GM23248 (cell line): ENCODE results near the gene PRKCSH. TPM values are rescaled to one million over a fixed set of nuclear protein-coding genes. Genes with fewer than 3 reads are reported as not detected.

Source experiments
- DNase-seq: peaks from one replicate; pipeline ENCODE4 v3.0.0-alpha.2; 2015
- H2AFZ ChIP-seq: fragments of 200-600 bp; sonication (generic); 2 replicates; pipeline ENCODE4 v1.6.1; 2016; ENCODE audit warnings: antibody characterized with exemption
- H3F3A ChIP-seq: fragments of 200-600 bp; sonication (generic); 2 replicates; pipeline ENCODE4 v1.6.1; 2016; ENCODE audit warnings: mild to moderate bottlenecking, antibody characterized with exemption, mixed run types; ENCODE audit not compliant: insufficient read depth
- H3K27ac ChIP-seq: fragments of 200-600 bp; sonication (generic); 2 replicates; pipeline ENCODE4 v1.5.1; 2016; ENCODE audit warnings: mild to moderate bottlenecking
- H3K27me3 ChIP-seq: fragments of 200-600 bp; sonication (generic); replicated peaks from 2 replicates; pipeline ENCODE4 v1.6.1; 2016; ENCODE audit warnings: mild to moderate bottlenecking; ENCODE audit not compliant: insufficient read depth
- H3K36me3 ChIP-seq: fragments of 200-600 bp; sonication (generic); 2 replicates; pipeline ENCODE4 v1.6.1; 2016; ENCODE audit warnings: low read depth, mild to moderate bottlenecking
- H3K4me1 ChIP-seq: fragments of 200-600 bp; sonication (generic); 2 replicates; pipeline ENCODE4 v1.6.1; 2016; ENCODE audit warnings: mild to moderate bottlenecking; ENCODE audit not compliant: insufficient read depth
- H3K4me2 ChIP-seq: fragments of 200-600 bp; sonication (generic); one replicate; pipeline ENCODE4 v1.6.1; 2016; ENCODE audit warnings: mild to moderate bottlenecking; ENCODE audit not compliant: unreplicated experiment
- H3K4me3 ChIP-seq: fragments of 200-600 bp; sonication (generic); 2 replicates; pipeline ENCODE4 v1.5.1; 2016; ENCODE audit warnings: mild to moderate bottlenecking
- H3K79me2 ChIP-seq: fragments of 200-600 bp; sonication (generic); 2 replicates; pipeline ENCODE4 v1.6.1; 2016; ENCODE audit warnings: mild to moderate bottlenecking; ENCODE audit not compliant: insufficient read depth
- H3K9ac ChIP-seq: fragments of 200-600 bp; sonication (generic); 2 replicates; pipeline ENCODE4 v1.6.1; 2016; ENCODE audit warnings: mild to moderate bottlenecking
- H3K9me2 ChIP-seq: fragments of 200-600 bp; sonication (generic); 2 replicates; pipeline ENCODE4 v1.6.1; 2016; ENCODE audit warnings: mixed run types, mild to moderate bottlenecking, moderate library complexity; ENCODE audit not compliant: insufficient read depth
- H3K9me3 ChIP-seq: fragments of 200-600 bp; sonication (generic); one replicate; pipeline ENCODE4 v1.6.1; 2017; ENCODE audit warnings: low read depth
- H4K20me1 ChIP-seq: fragments of 200-600 bp; sonication (generic); 2 replicates; pipeline ENCODE4 v1.6.0; 2016; ENCODE audit not compliant: insufficient read depth
- EZH2 ChIP-seq: fragments of 200-600 bp; sonication (generic); IDR thresholded peaks from 2 replicates; pipeline ENCODE4 v1.6.1; 2018; ENCODE audit warnings: antibody characterized with exemption, mild to moderate bottlenecking; ENCODE audit not compliant: insufficient read depth, poor library complexity, severe bottlenecking
- EZH2phosphoT487 ChIP-seq: fragments of 200-600 bp; sonication (generic); IDR thresholded peaks from 2 replicates; pipeline ENCODE4 v1.6.1; 2018; ENCODE audit warnings: antibody characterized with exemption, moderate library complexity, mild to moderate bottlenecking, low read depth; ENCODE audit not compliant: insufficient read depth
- WGBS, 2 experiments: methylation state at CpG; one replicate each; pipeline ENCODE4 v1.1.6; 2015 to 2017; ENCODE audit warnings: low lambda C conversion rate in 2 of 2, low coverage in 1 of 2; ENCODE audit errors: missing lambda C conversion rate in 2 of 2; 5-methylcytosine and 5-hydroxymethylcytosine counted together
- in situ Hi-C: fragments of 300-500 bp; cut with MboI; formaldehyde crosslinking; loops from 2 replicates; pipeline ENCODE4 v1.15.0; 2020
- polyA plus RNA-seq: library from polyadenylated mRNA; unstranded; fragments of >200 nt; fragmentation: Nextera tagmentation; extraction: Ambion mirVana; gene quantifications from 2 replicates; pipeline ENCODE4 v1.2.1, GENCODE V29; 2016
- total RNA-seq: library from RNA; depleted of rRNA; stranded (reverse); fragments of >200 nt; shearing (Covaris generic); gene quantifications from 2 replicates; pipeline ENCODE4 v1.2.3, GENCODE V29; 2014; rRNA removed

PRKCSH gene, protein sequence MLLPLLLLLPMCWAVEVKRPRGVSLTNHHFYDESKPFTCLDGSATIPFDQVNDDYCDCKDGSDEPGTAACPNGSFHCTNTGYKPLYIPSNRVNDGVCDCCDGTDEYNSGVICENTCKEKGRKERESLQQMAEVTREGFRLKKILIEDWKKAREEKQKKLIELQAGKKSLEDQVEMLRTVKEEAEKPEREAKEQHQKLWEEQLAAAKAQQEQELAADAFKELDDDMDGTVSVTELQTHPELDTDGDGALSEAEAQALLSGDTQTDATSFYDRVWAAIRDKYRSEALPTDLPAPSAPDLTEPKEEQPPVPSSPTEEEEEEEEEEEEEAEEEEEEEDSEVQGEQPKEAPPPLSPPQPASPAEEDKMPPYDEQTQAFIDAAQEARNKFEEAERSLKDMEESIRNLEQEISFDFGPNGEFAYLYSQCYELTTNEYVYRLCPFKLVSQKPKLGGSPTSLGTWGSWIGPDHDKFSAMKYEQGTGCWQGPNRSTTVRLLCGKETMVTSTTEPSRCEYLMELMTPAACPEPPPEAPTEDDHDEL
- total RNA-seq (118 and 142 TPM in 2 replicates), polyA plus RNA-seq (94.1 and 104 TPM in 2 replicates)

DNA sequence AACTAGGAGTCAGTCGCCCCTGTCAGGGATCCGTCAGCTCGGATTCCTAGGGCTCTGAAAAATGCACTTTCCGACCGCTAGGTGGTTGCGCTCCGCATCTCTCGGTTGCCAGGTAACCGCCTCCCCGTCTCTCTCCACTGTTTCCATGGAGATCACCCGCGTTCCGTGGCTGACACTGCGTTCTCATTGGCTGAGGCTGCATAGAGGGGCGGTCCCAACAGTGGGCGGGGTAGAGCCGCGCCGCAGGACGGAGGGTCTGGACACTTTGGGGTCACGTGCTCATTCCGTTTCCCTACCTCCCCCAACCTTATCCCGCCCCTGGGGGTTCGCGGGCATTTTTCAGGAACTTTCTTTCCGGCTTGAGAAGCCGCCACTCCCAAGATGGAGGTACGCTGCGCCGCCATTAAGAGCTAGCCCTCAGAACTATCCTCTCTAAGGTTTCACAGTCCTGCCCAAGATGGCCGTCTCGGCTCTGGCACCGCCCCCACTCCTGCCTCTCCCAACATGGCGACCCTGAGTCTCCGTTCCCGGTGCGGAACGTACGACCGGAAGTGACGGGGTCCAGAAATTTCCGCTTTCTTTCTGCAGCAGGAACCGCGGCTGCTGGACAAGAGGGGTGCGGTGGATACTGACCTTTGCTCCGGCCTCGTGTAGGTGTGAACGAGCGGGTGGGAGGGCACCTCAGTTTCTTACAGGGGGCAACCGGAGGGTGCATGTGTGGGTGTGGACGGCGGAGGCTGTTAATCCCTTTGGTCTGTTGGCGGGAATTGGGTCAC lies at the start of gene PRKCSH, which contains the start of gene ODAD3:
PRKCSH (plus strand) TSS at position 579 of the 776 bp plus-strand sequence. CDS start 483 bp downstream, outside the sequence.
ODAD3 (minus strand) TSS at position 65 of the 776 bp plus-strand sequence. CDS start 105 bp downstream, outside the sequence.
- Histone ChIP-seq H4K20me1 (no peaks in the 10 kb centered on the region), H3K9me2 (no peaks in the 10 kb centered on the region), H3K27me3 (no peaks in the 10 kb centered on the region), H3K36me3 (peaks cover 21% of the 10 kb centered on the region), H3K4me1 (peaks cover 8% of the 10 kb centered on the region), H3K4me3 (peak within 1 kb of the TSS; percentile 94), H2AFZ (peak within 1 kb of the TSS; percentile 100), H3K4me2 (peak within 1 kb of the TSS; percentile 81), H3K79me2 (peaks cover 43% of the 10 kb centered on the region), H3K9me3 (no peaks in the 10 kb centered on the region), H3F3A (no peaks in the 10 kb centered on the region), H3K27ac (peak within 1 kb of the TSS; percentile 64), H3K9ac (peak within 1 kb of the TSS; percentile 85)
- no peak for TF ChIP-seq EZH2
- peak; percentile 100 for DNase-seq
- 1 to 2% methylated on average over 53 of the region's 53 CpGs for WGBS, 2 experiments
- in situ Hi-C loops = no loop called here

DNA sequence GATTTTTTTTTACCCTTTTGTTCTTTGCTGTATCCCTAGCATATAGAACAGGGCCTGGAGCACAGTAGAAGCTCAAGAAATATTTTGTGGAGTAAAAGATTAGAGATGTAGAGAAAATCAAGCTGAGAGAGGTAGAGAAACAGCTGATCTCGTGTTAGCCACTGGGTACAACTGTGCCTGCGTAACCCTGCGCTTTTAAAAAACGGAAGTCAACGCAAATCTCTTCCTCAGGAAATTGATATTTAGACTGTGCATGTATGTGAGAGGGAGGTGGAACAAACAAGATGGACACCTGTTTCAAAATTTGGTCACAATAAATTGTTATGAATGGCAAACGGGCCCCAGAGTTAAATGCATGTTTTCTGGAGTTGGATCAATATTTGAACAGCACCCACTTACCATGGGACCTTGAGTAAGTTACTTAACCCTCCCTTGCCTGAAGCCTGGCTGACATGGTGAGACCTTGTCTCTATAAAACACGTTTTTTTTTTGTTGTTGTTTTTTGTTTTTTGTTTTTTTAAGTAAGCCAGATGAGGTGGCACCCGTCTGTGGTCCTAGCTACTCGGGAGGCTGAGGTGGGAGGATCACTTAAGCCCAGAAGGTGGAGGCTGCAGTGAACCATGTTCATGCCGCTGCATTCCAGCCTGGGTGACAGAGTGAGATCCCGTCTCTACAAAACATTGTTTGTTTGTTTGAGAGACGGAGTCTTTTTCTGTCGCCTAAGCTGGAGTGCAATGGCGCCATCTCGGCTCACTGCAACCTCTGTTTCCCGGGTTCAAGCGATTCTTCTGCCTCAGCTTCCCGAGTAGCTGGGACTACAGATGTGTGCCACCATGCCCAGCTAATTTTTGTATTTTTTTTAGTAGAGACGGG lies 48.0 kb upstream of the PRKCSH start:
- no peaks in the 10 kb centered on the region for H4K20me1 ChIP-seq
- no peak overlapping the region for H3K4me2 ChIP-seq
- in situ Hi-C loops = no loop called here
- H3K4me1 ChIP-seq = no peaks in the 10 kb centered on the region
- H3K4me3 ChIP-seq = no peak overlapping the region
- H3F3A ChIP-seq = no peaks in the 10 kb centered on the region
- TF ChIP-seq EZH2phosphoT487 (no peak), EZH2 (no peak)
- no peaks in the 10 kb centered on the region for H3K79me2 ChIP-seq
- 62 to 65% methylated on average over 19 of the region's 19 CpGs for WGBS, 2 experiments
- no peak overlapping the region for H3K9ac ChIP-seq
- no peaks in the 10 kb centered on the region for H3K9me3 ChIP-seq
- H3K27ac ChIP-seq = no peak overlapping the region
- H3K36me3 ChIP-seq = no peaks in the 10 kb centered on the region
- no peak for DNase-seq
- no peaks in the 10 kb centered on the region for H3K27me3 ChIP-seq
- H3K9me2 ChIP-seq = no peaks in the 10 kb centered on the region
- no peak overlapping the region for H2AFZ ChIP-seq

- H2AFZ ChIP-seq = no peak overlapping the region
- no peaks in the 10 kb centered on the region for H3K27me3 ChIP-seq
- no peak for TF ChIP-seq EZH2phosphoT487
- TF ChIP-seq EZH2 = no peak
- no peaks in the 10 kb centered on the region for H3F3A ChIP-seq
- no peaks in the 10 kb centered on the region for H3K9me2 ChIP-seq
- H3K9me3 ChIP-seq = no peaks in the 10 kb centered on the region
- no peaks in the 10 kb centered on the region for H3K4me1 ChIP-seq
- no peaks in the 10 kb centered on the region for H3K36me3 ChIP-seq
- H3K4me3 ChIP-seq = no peak overlapping the region
- 72% methylated on average over 2 of the region's 2 CpGs for WGBS, 2 experiments
- no peaks in the 10 kb centered on the region for H3K79me2 ChIP-seq
- H3K27ac ChIP-seq = no peak overlapping the region
- no peak overlapping the region for H3K4me2 ChIP-seq
- in situ Hi-C loops = no loop called here
- H4K20me1 ChIP-seq = no peaks in the 10 kb centered on the region
- no peak for DNase-seq
- H3K9ac ChIP-seq = no peak overlapping the region
These were observed 45.1 kb upstream of the PRKCSH start for GRCh38 chr19:11390359-11390758.
